Activated T-cell treated with anti-CD3 and anti-CD28 coated beads, Interleukin-2, amount 50 U/mL, for 4 hours (primary cell): ENCODE measurements around the gene PAQR3. TPM values are rescaled to one million over a fixed set of nuclear protein-coding genes. Genes with fewer than 3 reads are reported as not detected.
"Not testable (repeated sequence)": the region's sequence is repeated elsewhere in the genome, so short reads cannot be mapped to it uniquely, and the experiment has no call there.

ENCODE experiments used
- ATAC-seq, 2 donors: fragments of 200-7000 bp; cut with Tn5 transposase; one replicate each; pipeline ENCODE4 v1.10.0; 2021
- DNase-seq: peaks from one replicate; pipeline ENCODE4 v3.0.0-alpha.2; 2020
- H3K27me3 Mint-ChIP-seq: one replicate; pipeline ENCODE4 v1.8.0; 2021; ENCODE audit warnings: low read depth, mixed read lengths
- H3K36me3 Mint-ChIP-seq: one replicate; pipeline ENCODE4 v1.8.0; 2022; ENCODE audit warnings: mixed read lengths; ENCODE audit not compliant: insufficient read depth
- H3K4me1 Mint-ChIP-seq: one replicate; pipeline ENCODE4 v1.8.0; 2021; ENCODE audit warnings: low read depth, mixed read lengths
- H3K4me3 Mint-ChIP-seq: one replicate; pipeline ENCODE4 v1.8.0; 2021; ENCODE audit warnings: mild to moderate bottlenecking, moderate library complexity, mixed read lengths
- H3K9me3 Mint-ChIP-seq: one replicate; pipeline ENCODE4 v1.8.0; 2021; ENCODE audit warnings: mixed read lengths
- total RNA-seq, 3 donors: library from RNA; stranded (reverse); gene quantifications; one replicate each; pipeline ENCODE4 v1.2.1, GENCODE V29; 2021

The PAQR3 gene
- total RNA-seq, 3 donors from 2014 or later = 10.1 to 12.9 (median 10.2) TPM

DNA sequence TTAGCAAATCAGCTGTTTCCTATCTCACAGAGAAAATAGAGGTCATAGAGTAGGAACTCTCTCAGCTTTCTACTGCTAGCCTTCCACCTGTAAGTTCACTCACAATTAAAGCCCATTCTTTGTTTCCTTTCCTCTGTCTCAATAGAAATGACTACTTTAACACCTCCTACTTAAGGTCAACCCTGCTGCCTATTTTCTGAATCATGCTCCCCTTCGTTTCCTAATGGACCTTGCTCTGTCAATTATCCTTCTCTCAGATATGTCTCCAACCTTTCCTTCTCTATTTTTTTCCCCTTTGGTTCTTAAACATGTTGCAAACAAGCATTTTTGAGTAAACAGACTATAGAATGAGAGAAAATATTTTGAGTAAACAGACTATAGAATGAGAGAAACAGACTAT is 5.1 kb upstream of the PAQR3 start:
- Mint-ChIP-seq H3K36me3 (no peaks in the 10 kb centered on the region), H3K4me3 (no peak overlapping the region), H3K4me1 (peaks cover 12% of the 10 kb centered on the region), H3K27me3 (peaks cover 49% of the 10 kb centered on the region), H3K9me3 (no peaks in the 10 kb centered on the region)
- ATAC-seq (no peak), DNase-seq (no peak)

DNA sequence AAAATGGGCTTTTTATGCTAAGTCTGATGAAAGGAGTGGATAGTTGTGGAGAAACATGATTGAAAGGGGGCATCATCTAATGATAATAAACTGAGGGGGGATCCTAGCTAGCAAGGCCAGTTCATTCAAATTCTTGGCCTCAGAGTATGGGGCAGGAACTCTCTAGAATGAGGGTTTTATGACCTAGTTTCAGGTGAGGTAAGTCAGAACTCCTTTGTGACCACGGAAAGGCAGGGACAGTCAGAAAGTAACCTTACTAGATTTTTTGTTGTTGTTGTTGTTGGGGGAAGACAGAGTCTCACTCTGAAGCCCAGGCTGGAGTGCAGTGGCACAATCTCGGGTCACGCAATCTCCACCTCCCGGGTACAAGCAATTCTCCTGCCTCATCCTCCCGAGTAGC is 1.5 kb upstream of the PAQR3 start:
- H3K4me3 Mint-ChIP-seq = peak overlapping the region; percentile 1
- peaks cover 26% of the 10 kb centered on the region for H3K27me3 Mint-ChIP-seq

DNA sequence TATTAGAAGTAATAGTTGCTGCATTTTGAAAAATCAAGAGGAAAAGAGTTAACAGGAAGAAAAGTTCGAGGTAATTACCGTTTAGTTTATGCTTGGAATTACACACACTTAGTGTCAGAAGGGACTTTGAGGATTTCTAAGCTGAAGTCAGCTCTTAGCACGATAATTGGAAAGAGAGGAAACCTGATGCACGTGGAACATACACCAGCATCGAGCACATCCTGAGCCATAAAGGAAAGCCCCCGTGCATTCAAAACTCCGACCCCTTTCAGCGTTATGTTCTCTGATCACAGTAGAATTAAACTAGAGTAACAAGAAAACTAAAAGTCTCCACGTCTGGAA is 400 bp upstream of the PAQR3 start:
- peaks cover 38% of the 10 kb centered on the region for H3K4me1 Mint-ChIP-seq
- DNase-seq = no peak
- no peak for ATAC-seq

More for the DNA sequence above, 1.5 kb upstream of the PAQR3 start:
- Mint-ChIP-seq H3K4me1 (peaks cover 38% of the 10 kb centered on the region), H3K36me3 (no peaks in the 10 kb centered on the region), H3K9me3 (no peaks in the 10 kb centered on the region)
- ATAC-seq (no peak), DNase-seq (no peak)

DNA sequence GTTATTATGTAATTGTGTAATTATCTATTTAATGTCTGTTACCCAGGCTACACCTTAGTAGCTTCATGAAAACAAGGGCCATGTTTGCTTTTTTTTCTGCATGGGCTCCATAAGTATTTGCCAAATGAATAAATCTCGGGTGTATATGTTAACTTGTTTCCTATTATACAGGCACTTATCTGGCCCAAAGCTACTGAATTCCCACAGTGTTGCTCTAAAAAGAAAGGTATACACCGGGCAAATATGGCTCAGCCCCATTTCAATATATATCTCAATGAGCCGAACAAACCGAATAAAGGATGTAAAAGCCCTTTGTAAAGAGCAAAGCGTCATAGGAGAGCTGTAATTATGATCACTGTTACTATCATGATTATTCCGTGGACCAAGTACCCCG is 767 bp downstream of the PAQR3 start:
- Mint-ChIP-seq H3K4me3 (peak overlapping the region; percentile 98), H3K4me1 (peaks cover 43% of the 10 kb centered on the region), H3K36me3 (peaks cover 8% of the 10 kb centered on the region), H3K27me3 (peaks cover 10% of the 10 kb centered on the region), H3K9me3 (no peaks in the 10 kb centered on the region)
- no peak for ATAC-seq
- DNase-seq = no peak

More for the DNA sequence above, 400 bp upstream of the PAQR3 start:
- peak overlapping the region; percentile 84 for H3K4me3 Mint-ChIP-seq
- H3K9me3 Mint-ChIP-seq = no peaks in the 10 kb centered on the region
- H3K36me3 Mint-ChIP-seq = no peaks in the 10 kb centered on the region
- H3K27me3 Mint-ChIP-seq = peaks cover 16% of the 10 kb centered on the region

- ATAC-seq (no peak), DNase-seq (no peak)
- Mint-ChIP-seq H3K4me1 (peaks cover 43% of the 10 kb centered on the region), H3K9me3 (no peaks in the 10 kb centered on the region), H3K4me3 (peak overlapping the region; percentile 60), H3K27me3 (peaks cover 6% of the 10 kb centered on the region), H3K36me3 (peaks cover 10% of the 10 kb centered on the region)
Observed at GRCh38 chr4:78937837-78938236, 1.4 kb downstream of the PAQR3 start.

DNA sequence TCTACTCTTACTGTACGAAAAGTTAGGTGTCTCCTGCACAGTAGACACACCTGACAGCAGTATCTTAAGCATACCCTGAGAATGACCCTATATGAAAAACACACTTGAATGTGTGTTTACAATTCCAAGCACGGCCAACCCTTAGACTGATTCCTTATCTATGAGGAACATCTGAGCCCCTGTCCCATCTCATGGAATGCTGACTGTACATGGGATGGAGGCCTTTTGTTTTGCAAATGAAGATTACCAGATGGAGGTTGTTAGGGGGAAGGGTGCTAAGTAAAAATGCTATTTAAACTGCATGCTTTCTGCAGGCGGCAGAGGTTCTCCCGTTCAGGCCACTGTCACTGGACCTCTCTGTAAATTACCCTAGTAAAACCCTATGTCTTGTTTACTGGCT is 2.2 kb downstream of the PAQR3 start:
- peaks cover 1% of the 10 kb centered on the region for H3K27me3 Mint-ChIP-seq
- DNase-seq (no peak), ATAC-seq (no peak)
- H3K4me3 Mint-ChIP-seq = no peak overlapping the region
- peaks cover 43% of the 10 kb centered on the region for H3K4me1 Mint-ChIP-seq
- H3K36me3 Mint-ChIP-seq = peaks cover 10% of the 10 kb centered on the region
- no peaks in the 10 kb centered on the region for H3K9me3 Mint-ChIP-seq

- peaks cover 45% of the 10 kb centered on the region for H3K36me3 Mint-ChIP-seq
- no peak for DNase-seq
- no peak for ATAC-seq
- no peak overlapping the region for H3K4me3 Mint-ChIP-seq
- no peaks in the 10 kb centered on the region for H3K27me3 Mint-ChIP-seq
- no peaks in the 10 kb centered on the region for H3K9me3 Mint-ChIP-seq
- peaks cover 9% of the 10 kb centered on the region for H3K4me1 Mint-ChIP-seq
Observed at GRCh38 chr4:78930016-78930629, 9.1 kb downstream of the PAQR3 start.

DNA sequence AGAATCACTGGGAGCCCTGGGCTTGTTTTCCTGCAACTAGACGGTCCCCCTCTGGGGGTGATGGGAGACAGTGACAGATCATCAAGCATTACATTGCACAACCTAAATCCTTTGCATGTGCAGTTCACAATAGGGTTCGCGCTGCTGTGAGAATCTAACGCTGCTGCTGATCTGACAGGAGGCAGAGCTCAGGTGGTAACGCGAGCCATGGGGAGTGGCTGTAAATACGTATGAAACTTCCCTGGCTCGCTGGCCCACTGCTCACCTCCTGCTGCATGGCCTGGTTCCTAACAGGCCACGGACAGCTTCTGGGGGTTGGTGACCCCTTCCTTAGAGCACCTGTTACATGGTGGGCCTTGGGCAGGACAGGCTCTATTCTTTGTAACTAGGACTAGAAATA is 10.4 kb downstream of the PAQR3 start:
- ATAC-seq (no peak), DNase-seq (no peak)
- H3K4me1 Mint-ChIP-seq = peaks cover 2% of the 10 kb centered on the region
- H3K27me3 Mint-ChIP-seq = no peaks in the 10 kb centered on the region
- no peak overlapping the region for H3K4me3 Mint-ChIP-seq
- H3K9me3 Mint-ChIP-seq = no peaks in the 10 kb centered on the region
- H3K36me3 Mint-ChIP-seq = peaks cover 44% of the 10 kb centered on the region

GRCh38 chr4:78926826-78927225 is 12.4 kb downstream of the PAQR3 start:
- H3K9me3 Mint-ChIP-seq = no peaks in the 10 kb centered on the region
- H3K4me1 Mint-ChIP-seq = peaks cover 2% of the 10 kb centered on the region
- ATAC-seq = no peak
- DNase-seq = no peak
- no peak overlapping the region for H3K4me3 Mint-ChIP-seq
- H3K27me3 Mint-ChIP-seq = no peaks in the 10 kb centered on the region
- peaks cover 48% of the 10 kb centered on the region for H3K36me3 Mint-ChIP-seq

DNA sequence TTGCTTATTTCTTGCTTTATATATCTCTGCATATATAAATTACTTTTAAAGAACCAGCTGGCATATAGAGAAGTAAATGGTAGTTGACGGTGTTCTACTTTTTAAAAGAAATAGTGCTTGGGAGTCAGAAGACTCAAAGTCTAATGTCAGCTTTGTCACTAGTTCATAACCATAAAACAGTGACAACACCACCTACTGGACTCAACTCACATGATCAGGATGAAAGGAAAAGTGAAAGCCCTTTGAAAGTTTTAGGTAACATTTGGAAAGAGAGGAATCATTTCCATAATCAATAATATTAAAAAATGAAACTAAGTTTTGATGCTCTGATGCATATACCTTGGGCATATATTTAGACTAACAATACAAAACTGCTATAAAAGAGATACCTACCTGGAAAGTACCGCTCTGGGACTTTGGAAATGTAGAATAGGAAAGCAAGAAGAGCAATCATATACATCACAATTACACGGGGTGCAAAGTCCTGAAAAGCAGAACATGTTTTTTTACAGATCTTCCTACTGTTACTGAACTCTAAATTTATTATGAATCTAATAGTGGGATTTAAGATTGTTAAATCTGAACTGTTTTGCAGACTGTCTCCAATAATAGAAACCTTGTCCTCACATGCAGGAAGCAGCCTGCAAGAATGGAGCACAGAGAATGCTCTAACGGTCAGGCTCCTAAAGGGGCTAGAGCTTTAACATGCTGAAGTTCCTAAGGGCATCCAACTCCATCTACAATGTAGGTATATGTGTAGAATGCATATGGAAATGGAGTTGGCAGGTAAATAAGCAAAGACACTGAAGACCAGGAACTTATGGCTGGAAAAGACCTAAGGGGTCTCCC is 15.6 kb downstream of the PAQR3 start:
- DNase-seq (no peak), ATAC-seq (no peak)
- Mint-ChIP-seq H3K4me3 (no peak overlapping the region), H3K36me3 (peaks cover 30% of the 10 kb centered on the region), H3K27me3 (no peaks in the 10 kb centered on the region), H3K9me3 (no peaks in the 10 kb centered on the region), H3K4me1 (peaks cover 2% of the 10 kb centered on the region)

DNA sequence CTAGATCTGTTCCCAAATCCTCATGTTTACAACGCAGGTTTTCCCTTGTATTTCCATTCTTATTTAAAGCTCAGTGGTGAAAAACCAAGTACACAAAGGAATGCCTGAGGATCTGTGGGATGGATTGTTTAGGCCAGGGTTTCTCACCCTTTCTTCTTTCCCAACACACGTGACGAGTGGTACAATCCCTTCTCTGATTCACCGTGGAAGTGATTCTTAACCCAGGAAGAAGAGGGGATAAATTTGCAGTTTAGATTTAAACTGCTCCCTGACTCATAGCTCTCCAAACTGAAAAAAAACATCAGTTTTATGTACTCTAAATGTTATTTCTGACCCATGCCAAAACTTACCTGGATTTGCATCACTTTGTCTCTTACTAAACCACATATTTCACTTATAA is 17.0 kb downstream of the PAQR3 start:
- H3K27me3 Mint-ChIP-seq = no peaks in the 10 kb centered on the region
- no peak overlapping the region for H3K4me3 Mint-ChIP-seq
- ATAC-seq = no peak
- H3K4me1 Mint-ChIP-seq = no peaks in the 10 kb centered on the region
- no peaks in the 10 kb centered on the region for H3K9me3 Mint-ChIP-seq
- H3K36me3 Mint-ChIP-seq = peaks cover 26% of the 10 kb centered on the region
- DNase-seq = no peak

- Mint-ChIP-seq H3K36me3 (peaks cover 27% of the 10 kb centered on the region), H3K4me1 (no peaks in the 10 kb centered on the region), H3K9me3 (no peaks in the 10 kb centered on the region), H3K27me3 (no peaks in the 10 kb centered on the region), H3K4me3 (no peak overlapping the region)
- DNase-seq (no peak), ATAC-seq (no peak)
Observed at GRCh38 chr4:78910612-78911011, 28.6 kb downstream of the PAQR3 start.

- not testable (repeated sequence) for DNase-seq, H3K4me3 Mint-ChIP-seq, H3K9me3 Mint-ChIP-seq, H3K4me1 Mint-ChIP-seq, H3K27me3 Mint-ChIP-seq, ATAC-seq
- peaks cover 21% of the 10 kb centered on the region for H3K36me3 Mint-ChIP-seq
Observed at GRCh38 chr4:78908974-78909373, 30.3 kb downstream of the PAQR3 start.

DNA sequence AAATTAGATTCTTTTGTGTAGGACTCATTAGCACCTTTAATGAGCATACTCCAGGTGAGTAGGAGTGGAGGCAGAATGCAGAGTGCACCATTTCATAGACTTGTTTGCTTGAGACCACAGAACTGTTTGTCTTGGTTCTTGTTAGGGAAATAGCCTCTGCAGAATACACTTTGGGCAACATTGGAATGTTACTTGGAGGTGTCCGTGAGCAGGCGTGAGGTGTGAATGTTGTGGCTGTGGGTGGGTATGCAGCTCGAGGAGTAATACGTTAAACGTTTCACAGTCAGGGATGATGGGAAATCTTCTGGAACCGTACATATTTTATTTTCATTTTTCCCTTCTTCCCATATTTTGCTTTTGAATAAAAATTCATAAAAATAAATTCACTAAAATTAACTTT is 31.6 kb downstream of the PAQR3 start:
- no peaks in the 10 kb centered on the region for H3K9me3 Mint-ChIP-seq
- ATAC-seq (no peak), DNase-seq (no peak)
- H3K4me1 Mint-ChIP-seq = no peaks in the 10 kb centered on the region
- H3K27me3 Mint-ChIP-seq = no peaks in the 10 kb centered on the region
- peaks cover 21% of the 10 kb centered on the region for H3K36me3 Mint-ChIP-seq
- no peak overlapping the region for H3K4me3 Mint-ChIP-seq

DNA sequence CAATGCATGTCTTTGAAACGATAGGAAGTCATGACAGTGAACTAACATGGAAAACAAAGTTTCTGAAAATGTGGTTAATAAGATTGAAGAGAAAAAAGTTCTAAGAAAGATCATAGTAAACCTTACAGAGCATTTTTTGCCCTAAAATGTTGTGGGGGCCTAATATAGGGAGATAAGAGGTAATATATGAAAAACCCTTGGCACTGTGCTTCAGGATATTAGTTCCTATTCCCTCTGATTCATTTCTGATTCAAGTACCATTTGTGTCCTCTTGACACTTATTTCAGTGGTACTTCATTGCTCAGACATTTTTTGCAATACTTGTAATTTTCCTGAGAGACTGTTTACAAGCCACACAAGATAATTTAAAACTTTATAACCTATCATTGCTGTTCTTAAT is 35.1 kb downstream of the PAQR3 start:
- ATAC-seq (no peak), DNase-seq (no peak)
- no peaks in the 10 kb centered on the region for H3K27me3 Mint-ChIP-seq
- H3K36me3 Mint-ChIP-seq = no peaks in the 10 kb centered on the region
- no peaks in the 10 kb centered on the region for H3K9me3 Mint-ChIP-seq
- H3K4me3 Mint-ChIP-seq = no peak overlapping the region
- no peaks in the 10 kb centered on the region for H3K4me1 Mint-ChIP-seq
